H9 (cell line): ENCODE data around the gene LCTL. TPM values are rescaled to one million over a fixed set of nuclear protein-coding genes. Genes with fewer than 3 reads are reported as not detected.

Experiments used
- DNase-seq: peaks from one replicate; pipeline ENCODE4 v3.0.0-alpha.2; 2017
- H2AFZ ChIP-seq: one replicate; pipeline ENCODE4 v1.6.1; 2013; ENCODE audit warnings: mild to moderate bottlenecking, low read length, control low read depth, moderate library complexity
- H2AK5ac ChIP-seq: 2 replicates; pipeline ENCODE4 v1.6.1; 2013; ENCODE audit warnings: low read length, control low read depth, mixed read lengths; ENCODE audit not compliant: insufficient read length
- H2BK120ac ChIP-seq: one replicate; pipeline ENCODE4 v1.6.1; 2013; ENCODE audit warnings: low read depth, mild to moderate bottlenecking, low read length, control low read depth, inconsistent platforms; ENCODE audit not compliant: poor library complexity, severe bottlenecking
- H2BK12ac ChIP-seq: 2 replicates; pipeline ENCODE4 v1.6.1; 2013; ENCODE audit warnings: low read length, control low read depth, mixed read lengths, low read depth; ENCODE audit not compliant: insufficient read length
- H2BK15ac ChIP-seq: 2 replicates; pipeline ENCODE4 v1.6.1; 2013; ENCODE audit warnings: low read depth, low read length, control low read depth
- H2BK20ac ChIP-seq: one replicate; pipeline ENCODE4 v1.6.1; 2013; ENCODE audit warnings: low read depth, mild to moderate bottlenecking, low read length, control low read depth, inconsistent platforms; ENCODE audit not compliant: poor library complexity, severe bottlenecking
- H2BK5ac ChIP-seq: 2 replicates; pipeline ENCODE4 v1.6.1; 2013; ENCODE audit warnings: low read length, control low read depth, mixed read lengths; ENCODE audit not compliant: insufficient read length
- H3K14ac ChIP-seq: 2 replicates; pipeline ENCODE4 v1.6.1; 2013; ENCODE audit warnings: low read length, control low read depth; ENCODE audit not compliant: insufficient read depth
- H3K18ac ChIP-seq: 2 replicates; pipeline ENCODE4 v1.6.1; 2013; ENCODE audit warnings: low read depth, mild to moderate bottlenecking, mixed read lengths, low read length, control low read depth; ENCODE audit not compliant: insufficient read length
- H3K23ac ChIP-seq: 2 replicates; pipeline ENCODE4 v1.6.1; 2013; ENCODE audit warnings: low read length, control low read depth, mixed read lengths, low read depth; ENCODE audit not compliant: insufficient read length
- H3K23me2 ChIP-seq: 2 replicates; pipeline ENCODE4 v1.6.1; 2013; ENCODE audit warnings: low read depth, mild to moderate bottlenecking, mixed read lengths, low read length, control low read depth; ENCODE audit not compliant: insufficient read length, poor library complexity, severe bottlenecking
- H3K27ac ChIP-seq: 2 replicates; pipeline ENCODE4 v1.5.1; 2013; ENCODE audit warnings: low read length, control low read depth, mixed read lengths, low read depth; ENCODE audit not compliant: insufficient read length
- H3K27me3 ChIP-seq: 2 replicates; pipeline ENCODE4 v1.6.1; 2013; ENCODE audit warnings: low read length, control low read depth, inconsistent platforms; ENCODE audit not compliant: insufficient read depth
- H3K4ac ChIP-seq: 2 replicates; pipeline ENCODE4 v1.6.1; 2013; ENCODE audit warnings: low read depth, mild to moderate bottlenecking, control low read depth, inconsistent platforms, low read length, moderate library complexity
- H3K4me1 ChIP-seq: 2 replicates; pipeline ENCODE4 v1.6.1; 2013; ENCODE audit warnings: low read length, control low read depth, inconsistent platforms; ENCODE audit not compliant: insufficient read depth
- H3K4me2 ChIP-seq: 2 replicates; pipeline ENCODE4 v1.6.1; 2013; ENCODE audit warnings: low read length, control low read depth, mixed read lengths; ENCODE audit not compliant: insufficient read length, insufficient read depth
- H3K56ac ChIP-seq: 2 replicates; pipeline ENCODE4 v1.6.1; 2013; ENCODE audit warnings: low read depth, mild to moderate bottlenecking, mixed read lengths, low read length, control low read depth; ENCODE audit not compliant: insufficient read length
- H3K79me1 ChIP-seq: 2 replicates; pipeline ENCODE4 v1.6.1; 2013; ENCODE audit warnings: low read depth, mild to moderate bottlenecking, moderate library complexity, low read length, control low read depth, inconsistent platforms; ENCODE audit not compliant: insufficient read depth, poor library complexity, severe bottlenecking
- H3K79me2 ChIP-seq: 2 replicates; pipeline ENCODE4 v1.6.1; 2013; ENCODE audit warnings: low read length, control low read depth, inconsistent platforms; ENCODE audit not compliant: insufficient read depth
- H3K9ac ChIP-seq: 2 replicates; pipeline ENCODE4 v1.6.1; 2013; ENCODE audit warnings: low read length, control low read depth, mixed read lengths; ENCODE audit not compliant: insufficient read length; ENCODE audit errors: extremely low read depth
- H3K9me3 ChIP-seq: one replicate; pipeline ENCODE4 v1.6.1; 2013; ENCODE audit warnings: low read depth, low read length, inconsistent platforms; ENCODE audit not compliant: control insufficient read depth
- H3T11ph ChIP-seq: one replicate; pipeline ENCODE4 v1.6.1; 2013; ENCODE audit warnings: mild to moderate bottlenecking, low read length, control low read depth, inconsistent platforms
- H4K20me1 ChIP-seq: one replicate; pipeline ENCODE4 v1.6.1; 2013; ENCODE audit not compliant: control insufficient read depth, insufficient read length, insufficient read depth
- H4K5ac ChIP-seq: 2 replicates; pipeline ENCODE4 v1.6.1; 2013; ENCODE audit warnings: low read depth, mild to moderate bottlenecking, mixed read lengths, low read length, control low read depth; ENCODE audit not compliant: insufficient read length
- H4K8ac ChIP-seq: replicated peaks from 2 replicates; pipeline ENCODE4 v1.6.1; 2013; ENCODE audit warnings: low read length, control low read depth, mixed read lengths, low read depth; ENCODE audit not compliant: insufficient read length
- H4K91ac ChIP-seq: 2 replicates; pipeline ENCODE4 v1.6.1; 2013; ENCODE audit warnings: low read depth, mild to moderate bottlenecking, moderate library complexity, mixed read lengths, low read length, control low read depth; ENCODE audit not compliant: insufficient read length
- H3K27ac Mint-ChIP-seq, 3 experiments: 2 replicates in 2 of 3; 3 replicates in 1 of 3; pipeline ENCODE4 v1.8.0; 2020 to 2021; ENCODE audit warnings: mixed read lengths in 3 of 3, mild to moderate bottlenecking in 1 of 3, moderate library complexity in 1 of 3
- H3K27me3 Mint-ChIP-seq: 2 replicates; pipeline ENCODE4 v1.8.0; 2021; ENCODE audit warnings: low read depth, mild to moderate bottlenecking, moderate library complexity, mixed read lengths
- H3K36me3 Mint-ChIP-seq, 3 experiments: 2 replicates in 2 of 3; 3 replicates in 1 of 3; pipeline ENCODE4 v1.8.0; 2020 to 2021; ENCODE audit warnings: low read depth in 3 of 3, mixed read lengths in 3 of 3; ENCODE audit not compliant: insufficient read depth in 1 of 3
- H3K4me1 Mint-ChIP-seq, 2 experiments: 2 replicates each; pipeline ENCODE4 v1.8.0; 2020; ENCODE audit warnings: mixed read lengths in 2 of 2
- H3K4me3 Mint-ChIP-seq, 2 experiments: 2 replicates in 1 of 2; 3 replicates in 1 of 2; pipeline ENCODE4 v1.8.0; 2020 to 2021; ENCODE audit warnings: mild to moderate bottlenecking in 2 of 2, mixed read lengths in 2 of 2, moderate library complexity in 1 of 2
- H3K9me3 Mint-ChIP-seq, 2 experiments: 2 replicates in 1 of 2; 3 replicates in 1 of 2; pipeline ENCODE4 v1.8.0; 2020; ENCODE audit warnings: mild to moderate bottlenecking in 2 of 2, mixed read lengths in 2 of 2, moderate library complexity in 1 of 2
- WGBS: extraction: QIAGEN DNeasy Blood & Tissue Kit; methylation state at CpG from one replicate; pipeline ENCODE4 v1.1.7; 2013; ENCODE audit warnings: missing lambda C conversion rate, low lambda C conversion rate, mixed read lengths; ENCODE audit not compliant: insufficient read length; ENCODE audit errors: extremely low coverage; 5-methylcytosine and 5-hydroxymethylcytosine counted together
- total RNA-seq: library from RNA; stranded (reverse); gene quantifications from 2 replicates; pipeline ENCODE4 v1.2.1, GENCODE V29; 2021
- TF ChIP-seq, protein P1 (sequence below): fragments of 200-600 bp; sonication (generic); conservative IDR thresholded peaks from 3 replicates; pipeline ENCODE4 v1.8.0; 2021; ENCODE audit warnings: antibody characterized with exemption, mild to moderate bottlenecking

LCTL gene
- total RNA-seq, 1 experiment from 2014 or later, result 2.3 TPM

DNA sequence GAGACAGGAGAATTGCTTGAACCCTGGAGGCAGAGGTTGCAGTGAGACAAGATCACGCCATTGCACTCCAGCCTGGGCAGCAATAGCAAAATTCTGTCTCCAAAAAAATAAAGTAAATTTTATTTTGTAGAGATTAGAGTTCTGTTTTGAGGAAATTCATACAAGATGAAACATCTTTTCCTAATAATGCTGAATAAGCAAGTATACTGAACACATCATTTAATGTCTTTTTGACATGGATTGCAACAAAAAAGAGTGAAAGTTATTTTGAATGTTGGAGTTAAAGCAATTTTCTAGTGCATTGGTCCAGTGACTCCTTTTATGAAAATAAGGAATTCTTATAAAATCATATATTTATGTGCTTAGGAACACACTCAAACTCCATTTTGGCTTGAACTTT, 20.5 kb downstream of the LCTL start:
- H3K4me1 ChIP-seq, result no peaks in the 10 kb centered on the region
- no CpG with 5 or more reads among the region's 1 CpG for WGBS
- Mint-ChIP-seq H3K9me3 (no peaks in the 10 kb centered on the region; a peak in 1 of 5 replicates), H3K27me3 (no peaks in the 10 kb centered on the region), H3K27ac (no peak overlapping the region), H3K4me1 (no peaks in the 10 kb centered on the region), H3K4me3 (no peak overlapping the region), H3K36me3 (peaks cover 17 to 50% (median 45%) of the 10 kb centered on the region in 3 experiments; a peak in 6 of 7 replicates)
- H3T11ph ChIP-seq, result no peak overlapping the region
- no peak overlapping the region for H2BK20ac ChIP-seq
- no peak overlapping the region for H3K9ac ChIP-seq
- H3K4ac ChIP-seq, result no peak overlapping the region
- no peaks in the 10 kb centered on the region for H3K27me3 ChIP-seq
- no peak for DNase-seq
- no peak overlapping the region for H2AK5ac ChIP-seq
- H2BK120ac ChIP-seq, result no peak overlapping the region
- TF ChIP-seq, protein P1, sequence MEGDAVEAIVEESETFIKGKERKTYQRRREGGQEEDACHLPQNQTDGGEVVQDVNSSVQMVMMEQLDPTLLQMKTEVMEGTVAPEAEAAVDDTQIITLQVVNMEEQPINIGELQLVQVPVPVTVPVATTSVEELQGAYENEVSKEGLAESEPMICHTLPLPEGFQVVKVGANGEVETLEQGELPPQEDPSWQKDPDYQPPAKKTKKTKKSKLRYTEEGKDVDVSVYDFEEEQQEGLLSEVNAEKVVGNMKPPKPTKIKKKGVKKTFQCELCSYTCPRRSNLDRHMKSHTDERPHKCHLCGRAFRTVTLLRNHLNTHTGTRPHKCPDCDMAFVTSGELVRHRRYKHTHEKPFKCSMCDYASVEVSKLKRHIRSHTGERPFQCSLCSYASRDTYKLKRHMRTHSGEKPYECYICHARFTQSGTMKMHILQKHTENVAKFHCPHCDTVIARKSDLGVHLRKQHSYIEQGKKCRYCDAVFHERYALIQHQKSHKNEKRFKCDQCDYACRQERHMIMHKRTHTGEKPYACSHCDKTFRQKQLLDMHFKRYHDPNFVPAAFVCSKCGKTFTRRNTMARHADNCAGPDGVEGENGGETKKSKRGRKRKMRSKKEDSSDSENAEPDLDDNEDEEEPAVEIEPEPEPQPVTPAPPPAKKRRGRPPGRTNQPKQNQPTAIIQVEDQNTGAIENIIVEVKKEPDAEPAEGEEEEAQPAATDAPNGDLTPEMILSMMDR, result no peak
- no peaks in the 10 kb centered on the region for H3K79me2 ChIP-seq
- H3K14ac ChIP-seq, result no peak overlapping the region
- H4K8ac ChIP-seq, result no peak overlapping the region
- no peak overlapping the region for H2BK15ac ChIP-seq
- H3K27ac ChIP-seq, result no peak overlapping the region
- no peak overlapping the region for H2BK5ac ChIP-seq
- no peaks in the 10 kb centered on the region for H3K79me1 ChIP-seq
- H4K20me1 ChIP-seq, result no peaks in the 10 kb centered on the region
- no peak overlapping the region for H2BK12ac ChIP-seq
- no peak overlapping the region for H3K18ac ChIP-seq
- no peak overlapping the region for H4K91ac ChIP-seq
- H2AFZ ChIP-seq, result no peak overlapping the region
- H3K56ac ChIP-seq, result no peak overlapping the region
- no peaks in the 10 kb centered on the region for H3K23me2 ChIP-seq
- H4K5ac ChIP-seq, result no peak overlapping the region
- H3K9me3 ChIP-seq, result no peaks in the 10 kb centered on the region
- H3K4me2 ChIP-seq, result no peak overlapping the region
- no peak overlapping the region for H3K23ac ChIP-seq
